ENCODE results near the gene AFF3.

The AFF3 gene

GRCh38 chr2:99631700-99632099, 510.7 kb downstream of the AFF3 start:
- no peak for DNase-seq (ENCODE audit: low read depth)

GRCh38 chr2:99629320-99629719, 513.1 kb downstream of the AFF3 start:
- DNase-seq (ENCODE audit: low read depth) = no peak

GRCh38 chr2:99626158-99626557, 516.2 kb downstream of the AFF3 start:
- no peak for DNase-seq (ENCODE audit: low read depth)

- DNase-seq (ENCODE audit: low read depth) = no peak
These were observed 517.7 kb downstream of the AFF3 start for GRCh38 chr2:99624677-99625076.

- DNase-seq (ENCODE audit: low read depth) = no peak
These were observed 518.8 kb downstream of the AFF3 start for GRCh38 chr2:99623613-99624012.

GRCh38 chr2:99623035-99623434, 519.4 kb downstream of the AFF3 start:
- DNase-seq (ENCODE audit: low read depth) = no peak

- DNase-seq (ENCODE audit: low read depth) = no peak
These were observed 519.9 kb downstream of the AFF3 start for GRCh38 chr2:99622534-99622933.

DNA sequence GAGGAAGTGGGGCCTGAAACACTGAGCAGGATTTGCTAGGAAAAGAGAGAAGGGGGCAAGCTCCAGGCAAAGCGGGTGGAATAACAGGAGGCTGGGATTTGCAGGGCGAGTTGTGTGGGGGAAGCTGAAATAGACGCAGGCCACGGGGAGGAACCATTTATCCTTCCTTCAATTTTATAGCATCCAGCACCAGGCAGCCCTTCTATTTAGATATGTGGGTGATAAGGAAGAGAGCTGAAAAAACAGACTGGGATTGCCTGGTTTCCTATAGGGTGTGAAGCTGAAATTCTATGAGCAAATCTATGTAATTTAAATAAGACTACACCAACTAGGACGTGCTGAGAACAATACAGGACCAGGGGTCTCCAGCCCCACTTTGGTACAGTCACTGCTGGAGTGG, 520.6 kb downstream of the AFF3 start:
- no peak for DNase-seq (ENCODE audit: low read depth)

DNA sequence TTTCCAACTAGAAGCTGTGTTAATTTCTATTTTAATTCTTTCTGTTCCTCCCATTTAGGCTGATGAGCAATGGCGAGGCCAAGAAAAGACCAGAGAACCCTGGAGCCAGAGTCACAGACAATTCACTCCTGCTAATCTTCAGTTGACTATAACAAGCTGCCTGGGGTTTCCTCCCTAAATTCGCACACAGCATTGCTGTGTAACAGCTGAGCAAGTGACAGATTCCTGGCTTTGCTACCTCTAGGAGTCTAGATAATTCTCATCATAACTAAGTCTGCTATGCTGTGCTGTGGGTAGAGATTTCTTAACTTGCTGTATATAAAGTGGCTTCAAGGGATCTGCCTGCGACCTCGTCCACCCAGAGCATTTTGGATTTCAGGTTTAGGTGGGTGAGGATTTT, 521.3 kb downstream of the AFF3 start:
- DNase-seq (ENCODE audit: low read depth) = no peak

GRCh38 chr2:99619151-99619550, 523.2 kb downstream of the AFF3 start:
- no peak for DNase-seq (ENCODE audit: low read depth)

DNA sequence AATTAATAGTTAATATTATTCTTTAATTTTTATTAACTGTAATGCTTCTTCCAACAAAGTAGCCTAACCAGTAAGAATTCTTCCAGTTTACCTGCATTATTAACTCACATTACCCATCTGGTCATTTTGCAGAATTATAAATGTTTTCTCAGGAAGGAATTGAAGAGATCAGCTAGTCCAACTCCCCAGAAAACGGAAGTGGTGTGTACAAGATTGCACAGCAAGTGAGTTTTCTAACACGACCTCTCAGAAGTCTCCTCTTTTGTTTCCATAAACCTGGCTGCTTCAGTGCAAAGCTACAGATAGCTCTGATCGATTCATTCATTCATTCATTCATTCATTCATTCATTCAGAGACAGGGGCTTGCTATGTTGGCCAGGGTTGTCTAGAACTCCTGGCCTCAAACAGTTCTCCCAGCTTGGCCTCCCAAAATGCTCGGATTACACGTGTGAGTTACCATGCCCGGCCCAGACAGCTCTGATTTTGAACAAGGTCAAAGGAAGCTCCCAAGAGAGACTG, 523.8 kb downstream of the AFF3 start:
- DNase-seq (ENCODE audit: low read depth) = no peak

DNA sequence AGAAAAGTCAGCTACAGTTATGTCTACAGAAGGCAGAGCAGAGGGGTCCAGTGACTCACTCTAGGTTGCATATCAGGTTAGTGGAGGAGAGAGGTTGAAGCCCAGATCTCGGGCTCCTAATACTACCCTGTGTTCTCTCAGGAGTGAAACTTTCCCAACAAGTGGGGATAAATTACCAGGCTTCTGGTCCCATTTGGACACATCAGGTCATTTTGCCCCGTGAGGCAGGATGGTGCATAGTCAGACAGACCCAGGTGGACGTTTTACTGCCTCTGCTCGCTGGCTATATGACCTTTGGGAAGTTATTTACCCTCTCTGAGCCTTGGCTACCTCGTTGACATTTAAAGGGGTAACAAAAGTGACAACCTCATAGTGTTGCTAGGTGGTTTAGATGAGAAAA, 524.6 kb downstream of the AFF3 start:
- DNase-seq (ENCODE audit: low read depth) = no peak

DNA sequence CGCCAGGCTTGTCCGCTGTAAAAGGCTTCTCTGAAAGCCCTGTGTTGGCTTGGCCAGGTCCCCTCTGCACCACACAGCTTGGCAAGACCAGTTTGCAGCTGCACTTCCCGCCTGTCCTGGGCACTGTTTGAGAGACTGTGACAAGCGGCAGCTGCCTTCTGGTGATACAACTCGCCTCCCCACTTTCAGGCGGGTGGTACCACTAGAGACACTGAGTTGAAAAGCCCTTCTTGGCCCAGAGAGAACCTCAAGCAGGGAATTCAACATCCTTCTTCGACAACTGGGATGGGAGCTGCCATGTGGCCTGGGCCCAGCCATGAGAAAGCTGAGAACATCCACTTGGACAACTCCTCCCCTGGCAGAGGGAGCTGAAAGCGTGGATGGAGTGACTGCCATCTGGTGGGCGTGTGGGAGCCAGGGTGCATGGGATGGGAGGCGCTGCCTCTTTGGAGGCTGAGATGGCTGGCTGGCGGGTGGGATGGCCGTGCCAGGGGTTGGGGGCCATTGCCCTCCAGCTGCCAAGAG, 527.1 kb downstream of the AFF3 start:
- no peak for DNase-seq (ENCODE audit: low read depth)

- DNase-seq (ENCODE audit: low read depth) = no peak
These were observed 528.4 kb downstream of the AFF3 start for GRCh38 chr2:99613980-99614379.

DNA sequence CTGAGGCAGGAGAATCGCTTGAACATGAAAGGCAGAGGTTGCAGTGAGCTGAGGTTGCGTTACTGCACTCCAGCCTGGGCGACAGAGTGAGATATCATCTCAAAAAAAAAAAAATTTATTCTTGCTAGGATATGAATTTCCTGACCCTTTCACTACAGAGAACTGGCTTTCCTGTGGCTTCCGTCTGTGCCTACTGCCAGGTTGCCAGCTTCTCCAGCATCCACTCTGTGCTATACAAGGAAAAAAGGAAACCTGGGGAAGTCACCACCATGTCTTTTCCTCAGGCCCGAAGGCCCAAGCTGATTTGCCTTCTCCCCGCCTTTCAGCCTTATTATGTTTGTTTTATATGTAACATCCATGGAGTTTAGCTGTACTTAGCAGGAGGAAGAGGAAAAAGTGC, 530.6 kb downstream of the AFF3 start:
- no peak for DNase-seq (ENCODE audit: low read depth)

- DNase-seq (ENCODE audit: low read depth) = no peak
These were observed 531.4 kb downstream of the AFF3 start for GRCh38 chr2:99611034-99611433.

GRCh38 chr2:99609851-99610381, 532.5 kb downstream of the AFF3 start:
- DNase-seq (ENCODE audit: low read depth) = no peak

DNA sequence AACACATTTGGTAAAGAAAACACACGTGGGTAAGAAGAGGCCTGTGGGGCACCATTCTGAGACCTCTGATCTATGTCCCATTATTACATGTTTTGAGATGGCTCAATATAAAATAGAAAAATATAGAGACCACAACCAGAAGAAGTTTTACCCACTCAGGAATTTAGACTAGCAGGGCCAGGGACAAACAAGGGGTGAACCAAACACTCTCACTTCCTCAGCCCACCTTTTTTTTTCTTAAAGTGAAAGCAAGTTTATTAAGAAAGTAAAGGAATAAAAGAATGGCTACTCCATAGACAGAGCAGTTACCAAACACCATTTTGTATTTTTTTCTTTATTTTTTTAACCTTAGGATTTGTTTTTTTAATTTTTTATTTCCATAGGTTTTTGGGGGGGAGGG, 533.5 kb downstream of the AFF3 start:
- DNase-seq (ENCODE audit: low read depth) = no peak

DNA sequence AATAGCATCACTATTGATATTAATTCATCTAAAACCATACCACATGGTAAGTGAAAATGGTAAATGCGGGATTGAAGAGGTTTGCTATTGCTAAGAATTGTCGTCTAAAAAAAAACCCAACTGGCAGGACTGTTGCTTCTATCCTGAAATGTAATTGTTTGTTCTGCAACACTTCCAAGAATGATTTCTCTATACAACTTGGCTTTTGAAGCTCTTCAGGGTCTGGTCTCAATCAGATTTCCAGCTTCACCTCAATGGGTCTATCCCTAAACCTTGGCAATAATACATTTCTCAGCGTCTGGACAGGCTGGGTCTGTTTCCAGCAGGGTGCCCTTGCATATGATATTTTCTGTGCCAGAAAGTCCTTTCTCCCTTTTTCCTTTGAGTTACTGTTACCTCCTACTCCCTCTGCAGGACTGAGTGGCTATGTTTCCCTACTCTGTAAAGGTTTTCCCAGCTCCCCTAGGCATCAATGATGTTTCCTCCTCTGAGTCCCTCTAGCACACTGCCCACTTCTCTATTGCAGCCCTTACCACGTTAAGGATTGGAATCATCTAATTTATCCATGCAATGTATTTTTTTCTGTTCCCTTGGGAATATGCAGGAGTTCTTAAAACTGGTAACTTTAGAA, 534.4 kb downstream of the AFF3 start:
- DNase-seq (ENCODE audit: low read depth) = no peak

GRCh38 chr2:99607454-99607853, 534.9 kb downstream of the AFF3 start:
- no peak for DNase-seq (ENCODE audit: low read depth)

DNA sequence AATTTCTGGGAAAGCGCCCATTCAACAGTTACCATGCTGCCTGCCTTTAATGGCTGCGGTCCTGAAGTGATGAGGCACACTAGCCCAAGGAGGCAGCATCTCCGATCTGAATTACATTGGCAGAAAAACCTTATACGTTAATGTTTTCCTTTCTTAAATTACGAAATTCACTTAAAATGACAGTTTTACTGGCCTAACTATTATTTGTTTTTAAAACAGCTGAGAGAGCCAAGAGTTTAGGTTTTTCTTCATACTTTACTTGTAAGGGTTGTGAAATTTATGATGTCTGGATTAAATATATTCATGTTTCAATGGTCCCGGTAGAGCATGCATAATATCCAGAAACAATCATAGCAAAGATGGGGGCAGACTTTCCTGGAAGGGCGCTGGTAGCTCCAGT, 537.4 kb downstream of the AFF3 start:
- no peak for DNase-seq (ENCODE audit: low read depth)

- no peak for DNase-seq (ENCODE audit: low read depth)
These were observed 539.9 kb downstream of the AFF3 start for GRCh38 chr2:99602476-99602875.

DNA sequence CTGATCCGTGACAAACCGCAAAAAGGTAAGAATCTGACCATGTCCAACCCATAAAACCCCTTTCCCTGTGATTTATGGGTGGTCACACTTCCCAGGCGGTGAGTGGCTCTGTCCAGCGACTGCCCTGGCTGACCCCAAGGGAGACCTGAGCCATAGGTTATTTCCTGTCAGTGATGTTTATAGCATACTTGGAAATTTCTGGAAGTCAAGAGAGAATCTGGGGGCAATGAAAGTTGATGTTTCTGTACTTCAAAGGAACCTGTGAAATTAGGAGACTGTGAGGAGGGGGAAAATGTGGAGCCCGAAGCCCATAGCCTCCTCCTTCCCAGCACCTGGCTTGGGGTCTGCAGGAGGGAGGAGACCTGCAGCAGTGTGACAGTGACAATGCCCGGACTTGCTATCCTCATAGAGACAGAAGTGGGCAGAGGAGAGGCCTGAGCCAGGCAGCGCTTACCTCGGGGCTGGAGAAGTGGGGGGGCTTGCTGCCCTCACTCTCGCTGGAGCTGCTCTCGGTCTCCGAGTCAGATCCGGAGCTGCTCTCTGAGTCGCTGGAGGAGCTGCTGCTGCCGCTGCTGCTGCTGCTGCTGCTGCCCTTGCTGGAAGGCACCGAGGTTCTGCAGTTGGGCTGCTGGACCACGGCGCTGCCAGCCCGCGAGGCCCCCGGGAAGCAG, 541.3 kb downstream of the AFF3 start:
- DNase-seq (ENCODE audit: low read depth) = no peak

All from activated T-helper 9 cell treated with anti-CD3 and anti-CD28 coated beads, Interleukin-2, amount 50 U/mL, for 16 hours (primary cell).